ENCODE data around the gene PHLDA2.
"Not testable (repeated sequence)": the region's sequence is repeated elsewhere in the genome, so short reads cannot be mapped to it uniquely, and the experiment has no call there.

GRCh38 chr11:2905299-2905698, 23.9 kb downstream of the PHLDA2 start:
- TF ChIP-seq CTCF, POLR2AphosphoS5, POLR2A (IDR thresholded peaks at IDR 0.05): not testable (repeated sequence)

Data from suprapubic skin (tissue), 4 donors.